GM04504 (cell line): Measurements from ENCODE around the gene FLRT1.

Experiments
- DNase-seq: peaks from one replicate; pipeline ENCODE4 v3.0.0-alpha.2; 2012; ENCODE audit warnings: low read depth

FLRT1 gene, protein sequence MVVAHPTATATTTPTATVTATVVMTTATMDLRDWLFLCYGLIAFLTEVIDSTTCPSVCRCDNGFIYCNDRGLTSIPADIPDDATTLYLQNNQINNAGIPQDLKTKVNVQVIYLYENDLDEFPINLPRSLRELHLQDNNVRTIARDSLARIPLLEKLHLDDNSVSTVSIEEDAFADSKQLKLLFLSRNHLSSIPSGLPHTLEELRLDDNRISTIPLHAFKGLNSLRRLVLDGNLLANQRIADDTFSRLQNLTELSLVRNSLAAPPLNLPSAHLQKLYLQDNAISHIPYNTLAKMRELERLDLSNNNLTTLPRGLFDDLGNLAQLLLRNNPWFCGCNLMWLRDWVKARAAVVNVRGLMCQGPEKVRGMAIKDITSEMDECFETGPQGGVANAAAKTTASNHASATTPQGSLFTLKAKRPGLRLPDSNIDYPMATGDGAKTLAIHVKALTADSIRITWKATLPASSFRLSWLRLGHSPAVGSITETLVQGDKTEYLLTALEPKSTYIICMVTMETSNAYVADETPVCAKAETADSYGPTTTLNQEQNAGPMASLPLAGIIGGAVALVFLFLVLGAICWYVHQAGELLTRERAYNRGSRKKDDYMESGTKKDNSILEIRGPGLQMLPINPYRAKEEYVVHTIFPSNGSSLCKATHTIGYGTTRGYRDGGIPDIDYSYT

DNA sequence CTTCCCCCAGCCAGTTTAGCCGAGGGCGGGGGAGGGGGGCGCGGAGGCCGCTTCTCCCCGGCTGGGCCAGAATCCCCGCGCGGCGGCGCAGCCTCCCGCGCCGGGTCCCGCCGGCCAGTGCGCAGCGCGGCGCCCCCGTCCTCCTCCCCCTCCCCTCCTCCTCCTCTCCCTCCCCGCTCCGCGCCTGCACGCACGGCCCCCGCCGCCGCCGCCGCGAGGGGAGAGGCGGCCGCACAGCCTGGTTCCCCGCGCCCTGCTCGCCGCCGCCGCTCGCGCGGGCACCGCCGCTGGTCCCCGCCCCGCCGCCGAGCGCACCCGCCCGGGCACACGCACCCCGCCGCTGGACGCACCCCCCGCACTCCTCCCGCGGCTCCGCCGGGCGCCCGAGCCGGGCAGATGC lies at the start of gene FLRT1:
TSS of gene FLRT1 (plus strand) at position 356 of the 400 bp plus-strand sequence. CDS start 80,337 bp downstream, outside the sequence.
- no peak for DNase-seq

DNA sequence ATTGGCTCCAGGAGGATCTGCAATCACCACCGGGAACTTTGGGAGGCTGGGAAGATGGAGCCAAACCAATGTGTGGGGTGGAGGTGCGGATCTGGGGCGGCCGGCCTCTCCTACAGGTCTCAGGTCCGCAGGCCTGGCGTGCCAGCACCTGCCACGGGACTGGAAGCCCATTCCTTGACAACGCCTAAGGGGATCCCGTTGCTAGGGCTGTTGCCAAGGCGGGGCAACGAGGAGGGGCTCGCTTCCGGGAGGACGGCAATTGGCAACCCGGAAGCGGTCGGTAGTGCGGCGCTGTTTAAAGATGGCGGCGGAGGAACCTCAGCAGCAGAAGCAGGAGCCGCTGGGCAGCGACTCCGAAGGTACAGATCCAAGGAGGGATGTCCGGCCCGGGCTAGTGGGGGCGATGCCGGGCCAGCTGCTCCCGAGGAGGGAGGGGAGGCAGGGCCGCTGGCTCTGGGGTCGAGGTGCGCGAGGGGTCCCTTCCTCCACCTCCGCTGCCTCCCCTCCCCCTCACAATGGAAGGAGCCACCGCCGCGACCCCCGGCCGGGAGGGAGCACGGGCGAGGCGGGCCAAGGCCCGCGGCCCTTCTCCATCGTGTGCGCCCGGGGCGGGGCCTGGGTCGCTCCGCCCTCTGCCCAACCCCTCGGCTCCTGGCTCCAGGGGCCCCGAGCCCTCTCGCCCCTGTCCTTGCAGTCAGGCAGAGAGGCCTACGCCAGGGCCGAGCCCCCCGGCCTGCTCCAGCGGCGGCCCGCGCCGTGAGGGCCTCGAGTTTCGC lies 49.4 kb upstream of the FLRT1 start, which contains the start of gene OTUB1:
TSS of gene OTUB1 (plus strand) at position 283 of the 776 bp plus-strand sequence. CDS start at position 302, 19 bp downstream.
- DNase-seq, result peak; percentile 78

DNA sequence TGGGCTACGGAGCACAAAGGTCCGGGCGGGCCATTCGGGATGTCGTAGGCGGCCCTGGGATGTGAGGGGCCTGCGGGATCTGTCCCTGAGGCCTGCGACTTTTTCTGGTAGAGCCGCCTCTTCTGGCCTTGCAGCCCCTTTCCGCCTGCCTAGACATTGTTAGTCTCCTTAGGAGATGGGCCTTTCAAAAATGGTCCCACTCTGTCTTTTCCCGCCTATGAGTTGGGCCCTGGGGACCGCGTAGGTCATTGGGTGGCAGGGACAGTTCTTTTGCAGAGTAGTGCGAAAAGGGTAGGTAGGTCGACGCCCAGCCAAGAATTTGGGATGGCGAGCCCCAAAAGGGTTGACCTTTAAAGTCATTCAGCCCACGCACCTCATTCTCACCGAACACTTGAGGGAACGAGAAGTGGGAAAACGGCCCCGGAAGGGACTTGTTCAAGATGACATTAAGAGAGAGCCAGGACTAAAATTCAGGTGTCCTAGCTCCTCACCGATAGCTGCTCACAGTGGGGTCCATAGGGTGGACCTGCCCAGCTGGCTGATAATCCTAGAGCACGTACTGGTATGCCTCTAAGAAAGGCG lies 48.7 kb upstream of the FLRT1 start:
- DNase-seq, result no peak

DNA sequence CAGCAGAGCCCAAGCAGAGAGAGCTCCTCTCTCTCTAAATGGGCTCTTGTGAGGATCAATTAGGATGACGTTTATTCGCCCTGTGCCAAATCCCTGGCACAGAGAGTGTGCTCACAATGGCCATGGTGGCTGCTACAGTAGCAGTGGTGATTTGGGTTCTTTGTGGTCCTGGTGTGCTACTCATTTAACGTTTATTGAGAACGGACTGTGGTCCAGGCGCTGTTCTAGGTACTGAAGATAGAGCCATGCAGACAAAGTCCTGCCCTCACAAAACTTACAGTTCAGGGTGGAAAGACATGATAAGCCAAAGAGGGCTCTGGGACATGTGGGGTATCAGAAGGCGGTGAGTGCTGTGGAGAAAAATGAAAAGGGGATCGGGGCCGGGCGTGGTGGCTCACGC lies 44.2 kb upstream of the FLRT1 start:
- DNase-seq, result no peak

DNA sequence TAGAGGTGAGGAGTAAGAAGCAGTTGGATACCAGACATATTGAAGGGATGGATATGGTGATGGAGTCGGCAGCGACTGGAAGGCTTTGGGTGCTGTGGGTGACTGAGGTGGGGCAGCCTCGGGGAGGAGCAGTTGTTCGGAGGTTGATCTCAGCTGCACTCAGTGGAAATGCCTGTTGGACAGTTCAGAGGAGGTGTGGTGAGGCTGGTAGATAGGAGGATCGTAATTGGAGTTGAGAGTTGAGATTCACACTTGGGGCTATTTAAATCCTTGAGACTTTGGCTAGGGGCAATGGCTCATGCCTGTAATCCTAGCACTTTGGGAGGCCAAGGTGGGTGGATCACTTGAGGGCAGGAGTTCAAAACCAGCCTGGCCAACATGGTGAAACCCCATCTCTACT lies 42.6 kb upstream of the FLRT1 start:
- no peak for DNase-seq

DNA sequence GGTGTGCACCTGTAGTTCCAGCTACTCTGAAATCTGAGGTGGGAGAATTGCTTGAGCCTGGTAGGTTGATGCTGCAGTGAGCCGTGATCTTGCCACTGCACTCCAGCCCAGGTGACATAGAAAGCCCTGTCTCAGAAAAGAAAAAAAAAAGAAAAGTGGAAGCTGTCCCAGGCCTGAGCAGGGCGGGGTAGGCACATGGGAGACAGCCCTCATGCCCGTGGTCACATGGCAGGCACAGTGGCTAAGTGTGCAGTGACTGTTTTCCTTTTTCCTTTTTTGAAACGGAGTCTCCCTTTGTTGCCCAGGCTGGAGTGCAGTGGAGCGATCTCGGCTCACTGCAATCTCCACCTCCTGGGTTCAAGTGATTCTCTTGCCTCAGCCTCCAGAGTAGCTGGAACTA lies 41.7 kb upstream of the FLRT1 start:
- no peak for DNase-seq

DNA sequence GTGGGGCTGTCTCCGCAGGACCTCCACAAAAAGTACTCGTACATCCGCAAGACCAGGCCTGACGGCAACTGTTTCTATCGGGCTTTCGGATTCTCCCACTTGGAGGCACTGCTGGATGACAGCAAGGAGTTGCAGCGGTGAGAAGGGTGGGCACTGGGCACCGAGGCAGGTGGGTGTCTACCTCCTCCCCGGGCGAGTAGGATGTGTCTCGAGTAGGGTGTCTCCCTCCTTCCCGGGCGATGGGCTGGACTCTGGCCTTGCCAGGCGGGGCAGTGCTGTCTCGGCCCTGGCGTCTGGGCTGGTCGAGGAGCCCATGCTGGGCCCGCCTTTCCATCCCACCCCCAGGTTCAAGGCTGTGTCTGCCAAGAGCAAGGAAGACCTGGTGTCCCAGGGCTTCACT lies 39.2 kb upstream of the FLRT1 start:
- DNase-seq, result no peak

DNA sequence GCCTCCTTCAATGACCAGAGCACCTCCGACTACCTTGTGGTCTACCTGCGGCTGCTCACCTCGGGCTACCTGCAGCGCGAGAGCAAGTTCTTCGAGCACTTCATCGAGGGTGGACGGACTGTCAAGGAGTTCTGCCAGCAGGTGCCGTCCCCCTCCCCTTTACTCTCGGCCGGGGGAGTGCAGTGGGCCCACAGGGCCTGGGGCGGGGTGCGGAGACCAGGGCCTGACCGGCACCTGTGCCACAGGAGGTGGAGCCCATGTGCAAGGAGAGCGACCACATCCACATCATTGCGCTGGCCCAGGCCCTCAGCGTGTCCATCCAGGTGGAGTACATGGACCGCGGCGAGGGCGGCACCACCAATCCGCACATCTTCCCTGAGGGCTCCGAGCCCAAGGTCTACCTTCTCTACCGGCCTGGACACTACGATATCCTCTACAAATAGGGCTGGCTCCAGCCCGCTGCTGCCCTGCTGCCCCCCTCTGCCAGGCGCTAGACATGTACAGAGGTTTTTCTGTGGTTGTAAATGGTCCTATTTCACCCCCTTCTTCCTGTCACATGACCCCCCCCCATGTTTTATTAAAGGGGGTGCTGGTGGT lies 38.5 kb upstream of the FLRT1 start:
- DNase-seq, result no peak

DNA sequence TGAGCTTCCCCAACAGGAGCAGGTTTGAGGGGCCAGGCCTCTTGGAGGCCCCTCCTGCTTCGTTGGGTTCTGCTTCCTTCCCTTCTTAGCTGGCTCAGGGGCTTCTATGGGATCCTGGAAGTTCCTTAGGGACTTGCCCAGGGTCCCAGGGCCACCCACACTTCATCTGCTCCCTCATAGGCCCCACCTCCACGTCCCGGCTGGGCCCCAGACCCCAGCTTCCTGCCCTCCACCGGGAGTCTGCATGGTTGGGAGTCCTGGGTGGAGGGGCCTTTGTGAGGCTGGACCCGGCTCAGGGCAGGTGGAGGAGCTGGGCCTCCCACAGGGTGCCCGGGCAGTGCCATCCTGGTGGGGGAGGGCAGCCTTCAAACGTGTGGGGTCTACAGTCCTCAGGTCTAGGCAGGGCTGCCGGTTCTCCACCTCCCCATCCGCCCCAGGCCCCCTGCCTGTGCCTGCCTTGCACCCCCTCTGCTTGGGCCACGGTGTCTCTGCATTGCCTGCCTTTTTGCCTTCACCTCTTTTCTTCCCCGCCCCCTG lies 37.9 kb upstream of the FLRT1 start:
- no peak for DNase-seq

DNA sequence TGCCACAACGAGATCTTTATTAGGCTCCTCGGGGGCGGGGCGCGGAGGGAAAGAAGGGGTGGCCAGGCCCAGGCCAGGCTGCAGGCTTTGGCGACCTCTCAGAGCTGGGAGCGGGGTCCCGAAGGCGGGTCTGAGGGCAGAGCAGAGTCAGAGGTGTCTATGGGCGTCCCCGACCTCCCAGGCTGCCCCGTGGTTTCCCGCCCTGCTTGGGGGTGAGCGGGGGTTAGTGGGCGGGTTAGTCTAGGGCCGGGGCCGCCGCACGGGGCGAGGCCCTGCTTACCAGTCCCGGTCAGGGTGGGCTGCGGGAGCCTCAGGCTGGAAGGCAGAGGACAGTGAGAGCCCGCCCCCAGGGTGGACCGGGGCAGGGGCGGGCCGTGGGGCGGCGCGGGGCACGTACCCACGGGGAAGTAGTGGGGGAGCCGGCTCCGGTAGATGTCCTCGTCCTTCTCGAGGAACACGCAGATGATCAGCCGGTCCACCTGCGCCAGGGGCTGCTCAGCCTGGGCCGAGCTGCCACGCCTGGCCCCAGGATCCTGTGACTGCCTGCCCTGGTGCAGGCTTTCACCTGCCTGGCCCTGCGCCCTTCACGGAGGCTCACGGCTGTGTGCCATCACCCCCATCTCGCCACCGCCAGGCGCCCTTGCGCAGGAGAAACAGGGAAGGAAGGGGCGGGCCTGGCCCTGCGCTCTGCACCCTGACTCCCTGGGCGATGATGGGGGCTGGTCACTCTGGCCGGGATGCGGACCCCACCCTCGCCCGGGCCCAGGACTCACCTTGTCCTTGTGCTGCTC lies 37.0 kb upstream of the FLRT1 start:
- no peak for DNase-seq

DNA sequence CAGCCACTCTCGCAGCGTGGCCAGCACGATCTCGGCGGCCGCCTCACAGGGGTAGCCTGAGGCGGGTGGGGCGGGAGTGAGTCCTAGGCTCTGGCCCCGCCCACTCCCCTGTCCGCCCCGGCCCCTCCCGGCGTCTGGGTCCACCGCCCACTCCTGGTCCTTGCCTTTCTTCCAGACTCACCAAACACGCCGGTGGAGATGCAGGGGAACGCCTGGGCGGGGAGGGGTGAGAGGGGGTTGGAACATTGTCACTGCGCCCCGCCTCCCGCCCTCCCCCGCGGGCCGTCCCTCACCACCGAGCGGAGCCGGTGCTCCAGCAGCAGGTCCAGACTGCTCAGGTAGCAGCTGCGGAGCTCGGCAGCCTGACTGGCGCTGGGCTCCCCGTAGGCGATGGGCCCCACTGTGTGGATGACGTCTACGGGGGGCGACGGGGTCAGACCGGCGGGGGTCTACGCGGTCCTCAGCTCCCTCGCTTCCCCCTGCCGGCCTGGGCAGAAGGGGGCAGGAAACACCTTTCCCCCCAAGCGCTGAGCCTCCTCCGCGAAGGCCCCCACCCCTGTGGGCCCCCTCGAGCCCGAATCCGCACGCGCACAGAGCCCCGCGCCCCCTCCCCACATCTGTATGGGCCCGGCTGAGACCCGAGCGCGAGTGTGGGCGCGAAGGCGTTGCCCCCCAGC lies 36.2 kb upstream of the FLRT1 start:
- DNase-seq, result no peak

DNA sequence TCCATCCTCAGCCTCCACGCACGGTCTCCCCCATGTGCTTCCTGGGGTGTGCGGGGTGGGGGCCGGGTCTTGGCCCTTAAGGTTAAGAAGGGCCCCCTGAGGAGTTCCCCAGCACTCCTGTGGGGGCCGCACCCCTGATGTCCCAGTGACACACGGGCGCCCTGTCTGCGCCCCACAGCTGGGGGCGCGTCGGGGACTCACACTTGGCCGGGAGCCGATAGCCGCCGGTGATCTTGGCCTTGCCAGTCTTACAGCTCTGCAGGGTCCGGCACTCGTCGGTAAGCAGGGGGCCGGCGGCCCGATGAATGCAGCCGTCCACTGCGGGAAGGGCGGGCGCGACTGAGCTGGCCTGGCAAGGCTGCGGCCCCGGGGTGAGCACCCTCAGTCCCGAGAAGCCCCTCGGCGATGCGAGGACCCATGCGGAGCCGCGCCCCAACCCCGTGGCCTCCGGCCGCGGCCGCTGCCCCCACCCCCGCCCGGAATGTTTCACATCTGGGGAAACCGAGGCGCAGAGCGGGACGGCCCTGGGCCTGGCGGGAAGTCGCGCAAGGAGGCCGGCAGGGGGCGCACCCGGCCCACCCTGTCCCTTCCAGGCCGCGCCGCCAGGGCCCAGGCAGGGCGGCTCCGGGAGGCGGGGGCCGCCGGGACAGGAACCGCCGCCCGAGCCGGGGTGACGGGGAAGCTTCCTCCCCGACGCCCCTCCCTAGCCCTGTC lies 35.5 kb upstream of the FLRT1 start:
- no peak for DNase-seq

DNA sequence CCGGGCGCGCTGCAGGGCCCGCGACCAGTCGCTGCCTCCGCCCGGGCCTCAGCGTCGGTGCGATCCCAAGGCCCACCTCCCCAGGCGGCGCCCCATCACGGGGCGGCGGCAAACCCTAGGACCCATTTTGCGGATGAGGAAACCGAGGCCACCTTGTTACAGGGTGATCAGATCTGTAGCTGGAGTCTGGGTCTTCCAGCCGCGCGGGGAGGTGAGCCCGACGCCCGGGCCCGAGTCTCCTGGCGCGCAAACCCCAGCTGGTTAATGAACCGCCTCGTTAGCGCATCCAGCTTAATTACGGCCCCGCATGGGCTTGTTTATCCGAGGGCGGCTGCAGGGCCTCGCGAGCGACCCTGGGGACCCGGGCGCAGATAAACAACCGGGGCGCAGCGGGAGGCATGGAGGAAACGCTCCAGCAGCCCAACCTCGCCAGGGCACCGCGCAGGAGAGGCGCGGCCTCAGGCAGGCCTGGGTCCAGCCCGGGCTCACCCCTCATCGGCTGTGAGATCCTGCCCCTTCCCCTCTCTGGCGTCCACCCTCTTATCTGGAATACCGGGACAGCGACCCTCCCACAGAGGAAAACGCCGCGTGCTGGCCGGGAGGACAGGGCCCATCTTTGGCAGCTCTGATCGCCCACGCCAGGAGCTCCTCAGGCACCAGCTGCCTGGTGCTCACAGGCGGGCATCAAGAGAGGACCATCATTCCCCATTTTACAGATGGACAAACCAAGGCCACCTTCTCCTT lies 34.8 kb upstream of the FLRT1 start:
- DNase-seq, result no peak

DNA sequence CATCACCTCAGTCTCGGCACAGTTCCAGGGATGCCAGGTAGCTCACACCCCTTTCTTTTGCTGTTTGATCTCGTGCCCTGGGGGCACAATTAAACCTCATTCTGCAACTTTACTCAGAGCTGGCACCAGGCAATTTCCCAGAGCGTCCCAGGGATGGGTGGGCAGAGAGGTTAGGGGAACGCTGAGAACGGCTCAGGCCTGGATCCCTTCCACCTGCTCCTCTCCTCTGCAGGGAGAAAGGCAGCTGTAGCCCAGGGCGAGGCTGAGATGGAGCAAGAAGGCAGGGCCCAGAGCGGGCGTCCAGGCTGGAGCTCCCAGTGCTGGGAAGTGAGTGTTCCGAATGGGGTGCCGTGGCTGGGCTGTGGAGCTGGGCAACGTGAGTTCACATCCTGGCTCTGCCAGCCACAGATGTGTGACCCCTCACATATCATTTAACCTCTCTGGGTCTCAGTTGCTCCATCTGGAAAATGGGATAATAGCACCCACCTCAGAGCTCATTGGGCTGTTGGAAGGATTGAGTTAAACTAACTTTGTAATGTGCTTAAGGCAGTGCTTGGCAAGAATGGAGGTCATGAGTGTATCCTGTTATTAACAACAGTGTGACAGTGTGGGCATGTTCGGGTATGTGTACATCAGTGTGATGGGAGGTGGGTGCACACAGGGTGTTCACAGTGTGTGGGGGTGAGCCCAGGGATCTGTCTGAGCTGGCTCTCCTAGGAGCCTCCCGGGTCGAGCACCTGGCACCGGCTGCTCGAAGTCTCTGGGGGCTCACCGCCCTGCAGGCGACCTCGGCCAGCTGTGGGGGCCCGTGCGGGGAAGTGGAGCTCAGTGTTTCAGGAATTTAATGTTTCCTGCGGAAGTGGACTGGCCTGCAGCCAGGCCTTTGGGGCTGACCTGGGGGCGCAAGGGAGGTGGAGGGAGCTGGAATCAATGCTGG lies 34.0 kb upstream of the FLRT1 start:
- DNase-seq, result no peak

DNA sequence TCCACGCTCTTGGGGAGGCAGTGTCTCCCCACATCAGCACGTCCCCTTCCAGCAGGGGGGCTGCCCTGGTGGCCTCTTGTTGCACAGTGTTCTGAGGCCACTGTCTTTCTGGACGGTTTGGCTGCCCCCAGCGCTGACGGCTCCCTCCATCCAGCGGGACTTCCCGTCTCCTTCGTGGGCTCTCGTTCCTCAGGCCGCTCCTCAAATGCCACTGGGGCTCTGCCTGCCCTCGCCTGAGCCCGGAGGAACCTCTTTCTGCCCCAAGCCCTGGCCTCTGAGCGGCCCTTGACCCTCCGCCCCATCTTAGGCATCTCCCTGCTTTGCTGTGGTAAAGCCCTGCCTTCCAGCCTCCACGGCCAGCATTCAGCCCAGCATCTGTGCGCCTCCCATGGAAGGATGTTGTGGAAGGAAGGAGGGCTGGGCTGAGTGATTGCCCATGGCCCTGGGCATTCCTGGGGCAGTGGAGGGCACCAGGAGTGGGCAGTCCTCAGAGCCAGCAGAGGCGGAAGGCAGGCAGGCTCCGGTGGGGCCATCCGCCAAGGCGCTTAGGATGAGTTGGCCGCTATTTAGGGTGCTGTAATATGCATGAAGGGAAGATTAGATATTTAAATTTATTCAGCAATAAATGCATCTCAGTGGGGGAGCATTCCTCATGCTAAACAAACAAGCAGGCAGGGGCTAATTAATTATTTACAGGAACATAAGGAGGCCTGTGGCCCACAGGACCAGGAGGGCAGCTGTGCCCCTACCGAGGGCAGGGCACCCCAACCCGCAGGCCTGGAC lies 31.7 kb upstream of the FLRT1 start:
- DNase-seq, result no peak

DNA sequence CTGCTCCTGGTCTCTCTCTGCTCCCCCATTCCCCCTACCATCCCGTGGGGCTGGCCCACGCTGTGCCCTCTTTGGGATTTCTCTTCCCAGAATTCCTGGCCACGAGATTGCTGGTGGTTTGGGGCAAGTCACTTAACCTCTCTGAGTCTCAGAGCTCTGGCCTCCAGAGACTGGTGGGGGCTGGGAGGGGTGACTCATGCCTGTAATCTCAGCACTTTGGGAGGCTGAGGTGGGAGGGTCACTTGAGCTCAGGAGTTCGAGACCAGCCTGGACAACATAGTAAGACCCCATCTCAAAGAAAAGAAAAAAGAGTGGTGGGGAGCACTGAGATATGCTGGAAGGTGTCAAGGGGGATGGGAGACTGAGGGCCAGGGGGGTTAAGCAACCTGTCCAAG lies 31.1 kb upstream of the FLRT1 start:
- no peak for DNase-seq

DNA sequence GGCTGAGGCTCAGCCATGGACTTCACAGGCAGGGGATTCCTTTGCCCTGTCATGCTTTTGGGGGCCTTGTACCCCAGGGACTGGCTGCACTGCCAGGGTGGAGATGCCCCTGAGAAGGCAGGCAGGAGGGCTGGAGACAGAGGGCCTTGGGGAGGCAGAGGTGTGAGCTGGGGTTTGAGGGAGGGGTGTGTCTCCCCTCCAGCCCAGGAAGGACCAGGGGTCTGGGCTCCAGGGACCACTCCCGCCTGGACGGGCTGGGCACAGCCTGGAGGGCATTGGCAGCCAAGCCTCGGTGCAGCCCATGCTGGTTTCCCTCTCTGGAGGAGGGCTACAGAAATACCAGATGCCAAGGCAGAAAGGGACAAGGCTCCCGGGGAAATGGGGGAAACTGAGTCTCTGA lies 30.0 kb upstream of the FLRT1 start:
- no peak for DNase-seq
